GM19238 (cell line): ENCODE measurements around the gene STRBP.
"Not testable (repeated sequence)": the region's sequence is repeated elsewhere in the genome, so short reads cannot be mapped to it uniquely, and the experiment has no call there.

Source experiments
- DNase-seq: peaks from one replicate; pipeline ENCODE4 v3.0.0; 2011; ENCODE audit warnings: low spot score; ENCODE audit not compliant: insufficient read length

STRBP gene

DNA sequence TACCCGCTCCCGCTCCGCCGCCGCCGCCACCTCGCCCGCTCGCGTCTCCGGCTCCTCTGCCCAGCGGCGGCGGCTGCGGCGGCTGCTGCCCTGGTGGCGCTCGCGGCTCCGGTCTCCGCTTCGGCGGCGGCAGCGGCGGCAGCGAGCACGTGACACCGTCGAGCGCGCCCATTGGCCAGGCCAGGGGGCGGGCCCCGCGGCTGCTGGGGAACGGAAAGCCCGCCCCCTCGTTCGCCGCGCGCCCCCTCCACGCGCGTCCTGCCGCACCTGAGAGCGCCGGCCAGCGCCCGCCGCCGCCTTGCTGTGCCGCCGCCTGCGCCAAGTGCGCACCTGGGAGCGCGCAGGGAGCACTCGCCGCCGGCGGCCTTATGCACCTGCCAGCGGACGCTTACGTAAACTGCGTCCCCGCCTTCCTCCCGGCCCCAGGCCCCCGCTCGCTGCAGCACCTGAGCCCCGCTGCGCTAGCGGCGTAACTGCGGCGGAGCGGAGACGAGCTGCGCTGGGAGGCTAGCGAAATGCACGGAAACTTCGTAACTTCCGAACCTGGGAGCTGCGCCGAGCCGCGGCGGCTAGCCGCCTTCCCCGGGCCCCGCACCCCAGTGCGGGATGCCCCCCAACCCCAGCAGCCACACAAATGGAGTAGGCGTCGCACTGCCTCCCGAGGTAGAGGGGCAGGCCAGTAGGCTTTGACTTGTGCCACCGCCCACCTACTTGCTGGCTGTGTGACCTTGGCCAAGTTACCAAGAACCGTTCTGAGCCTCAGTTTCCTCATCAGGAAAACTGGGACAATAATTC, at the start of gene STRBP:
STRBP (minus strand) TSS at position 122 of the 795 bp plus-strand sequence. CDS start 84,452 bp downstream, outside the sequence.
- peak; percentile 96 for DNase-seq

DNA sequence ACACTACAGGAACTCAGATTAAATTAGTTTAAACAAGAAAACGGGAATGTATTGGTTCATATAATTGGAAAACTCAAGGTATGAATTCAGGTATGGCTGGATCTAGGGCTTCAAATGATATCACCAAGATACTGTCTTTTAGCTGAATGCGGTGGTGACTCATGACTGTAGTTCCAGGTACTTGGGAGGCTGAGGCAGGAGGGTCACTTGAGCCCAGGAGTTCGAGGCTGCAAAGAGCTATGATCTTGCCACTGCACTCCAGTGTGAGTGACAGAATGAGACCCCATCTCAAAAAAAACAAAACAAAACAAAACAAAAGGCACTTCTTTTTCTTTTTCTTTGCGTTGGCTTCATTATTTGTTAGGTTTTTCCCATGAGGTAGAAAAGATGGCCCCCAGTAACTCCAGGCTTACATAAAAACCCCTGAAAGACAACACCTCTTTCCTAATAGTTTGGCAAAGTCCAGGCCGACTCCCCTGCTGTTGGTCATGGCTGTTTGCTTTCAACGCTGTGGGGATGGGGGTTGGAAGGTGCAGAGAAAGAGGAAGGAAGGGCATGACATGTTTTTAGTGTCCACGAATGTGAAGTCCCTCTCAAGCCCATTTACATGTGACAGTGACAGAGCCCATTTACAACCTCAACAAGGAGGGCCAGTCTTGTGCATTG, 47.8 kb upstream of the STRBP start:
- no peak for DNase-seq

DNA sequence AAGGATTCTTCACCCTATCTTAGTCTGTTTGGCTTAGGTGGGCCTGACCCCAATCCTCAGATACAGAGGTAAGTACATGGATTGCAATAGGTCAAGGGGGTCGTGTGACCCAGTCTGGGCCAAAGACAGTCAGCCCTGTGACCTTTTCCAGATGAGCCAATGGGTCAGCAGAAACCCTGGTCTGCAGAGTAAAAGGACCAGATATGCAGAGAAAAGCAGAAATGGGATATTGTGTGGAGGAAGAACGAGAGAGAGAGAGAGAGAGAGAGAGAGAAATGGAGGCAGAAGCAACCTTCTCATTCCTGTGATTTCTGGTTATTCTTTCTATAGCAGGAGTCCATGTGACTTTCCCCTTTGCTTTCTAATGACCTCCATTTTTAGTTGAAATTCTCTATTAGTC, 47.2 kb upstream of the STRBP start:
- no peak for DNase-seq

DNA sequence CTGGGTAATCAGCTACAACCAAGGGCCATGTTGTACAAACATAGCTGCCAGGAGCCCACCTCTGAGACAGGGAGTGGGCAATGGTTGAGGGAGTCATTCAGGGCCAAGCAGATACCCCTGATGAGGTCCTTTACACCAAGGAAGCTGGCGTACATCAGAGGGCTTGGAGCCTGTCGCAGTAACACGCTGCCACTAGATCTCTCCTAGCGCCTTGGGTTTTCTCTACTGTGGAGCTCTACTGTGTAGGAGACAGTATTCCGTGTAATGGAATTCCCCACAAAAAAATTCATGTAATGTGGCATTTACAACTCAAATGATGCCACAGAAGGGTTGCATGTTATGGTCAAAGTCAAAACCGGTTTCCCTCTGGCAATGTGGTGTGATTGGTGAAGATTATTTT, 46.2 kb upstream of the STRBP start:
- DNase-seq = no peak

- no peak for DNase-seq
These were observed 44.0 kb upstream of the STRBP start for GRCh38 chr9:123312306-123312877.

DNA sequence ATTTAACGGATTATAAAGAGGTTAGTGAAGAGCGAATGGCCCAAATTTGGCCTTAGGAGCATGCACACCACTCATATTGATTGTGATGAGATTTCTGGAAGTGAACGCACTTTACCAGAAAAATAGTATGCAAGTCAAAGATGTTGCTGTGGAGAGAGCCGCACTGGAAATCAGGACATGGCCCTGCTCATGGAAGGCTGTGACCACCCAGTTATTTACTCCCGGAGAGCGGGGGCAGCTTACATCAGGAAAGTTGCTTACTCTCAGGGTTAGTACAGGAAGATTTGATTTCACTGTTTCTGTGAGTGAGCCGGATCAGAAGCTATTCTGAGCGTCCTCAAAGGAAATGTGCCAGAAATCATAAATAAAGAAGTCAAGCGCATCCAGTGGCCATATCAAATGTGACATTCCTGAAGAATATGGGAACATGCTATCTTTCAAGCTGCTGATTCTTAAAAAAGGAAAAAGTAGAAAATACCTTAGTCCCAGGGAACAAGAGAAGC, 42.9 kb upstream of the STRBP start:
- DNase-seq = no peak

- no peak for DNase-seq
These were observed 42.3 kb upstream of the STRBP start for GRCh38 chr9:123310551-123311249.

DNA sequence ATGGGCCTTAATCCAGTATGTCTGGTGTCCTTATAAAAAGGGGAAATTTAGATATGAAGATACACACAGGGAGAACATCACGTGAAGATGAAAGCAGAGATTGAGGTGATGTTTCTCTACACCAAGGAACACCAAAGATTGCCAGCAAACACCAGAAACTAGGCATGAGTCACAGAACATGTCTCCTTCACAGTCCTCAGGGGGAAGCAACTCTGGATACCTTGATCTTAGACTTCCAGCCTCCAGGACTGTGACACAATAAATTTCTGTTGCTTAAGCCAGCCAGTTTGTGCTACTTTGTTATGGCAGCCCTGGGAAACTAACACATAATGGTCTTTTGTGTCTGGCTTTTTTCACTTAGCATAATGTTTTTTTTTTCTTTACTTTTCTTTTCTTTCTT, 41.2 kb upstream of the STRBP start:
- no peak for DNase-seq

DNA sequence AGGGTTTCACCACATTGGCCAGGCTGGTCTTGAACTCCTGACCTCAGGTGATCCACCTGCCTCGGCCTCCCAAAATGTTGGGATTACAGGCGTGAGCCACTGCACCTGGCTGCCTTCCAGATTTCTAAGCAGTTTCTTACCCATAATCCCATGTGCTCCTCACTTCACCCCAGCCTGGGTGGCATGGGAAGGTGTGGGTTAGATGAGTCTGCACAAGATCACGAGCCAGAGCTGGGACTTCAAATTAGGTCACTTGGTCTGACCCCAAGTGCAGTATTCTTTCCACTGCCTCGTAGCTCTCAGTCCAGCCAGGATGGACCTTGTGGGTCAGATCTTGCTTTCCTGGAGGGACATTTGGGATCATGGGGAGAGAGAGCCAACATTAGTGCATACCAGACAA, 37.5 kb upstream of the STRBP start:
- no peak for DNase-seq

DNA sequence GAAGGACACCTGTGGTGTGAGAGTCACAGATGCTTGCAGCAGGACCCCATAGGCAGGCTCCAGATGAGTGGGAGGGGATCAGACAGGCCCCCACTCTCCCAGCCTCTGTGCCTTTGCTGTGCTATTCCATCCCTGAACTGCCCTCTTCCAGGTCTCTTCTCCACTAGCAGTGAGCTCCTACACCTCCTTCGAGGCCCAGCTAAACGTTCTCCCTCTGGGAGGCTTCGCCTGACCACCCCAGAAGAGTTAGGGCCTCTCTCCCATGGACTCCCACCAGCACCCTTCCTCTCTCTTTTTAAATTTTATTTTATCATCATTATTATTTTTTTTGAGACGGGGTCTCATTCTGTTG, 35.9 kb upstream of the STRBP start:
- DNase-seq = no peak

DNA sequence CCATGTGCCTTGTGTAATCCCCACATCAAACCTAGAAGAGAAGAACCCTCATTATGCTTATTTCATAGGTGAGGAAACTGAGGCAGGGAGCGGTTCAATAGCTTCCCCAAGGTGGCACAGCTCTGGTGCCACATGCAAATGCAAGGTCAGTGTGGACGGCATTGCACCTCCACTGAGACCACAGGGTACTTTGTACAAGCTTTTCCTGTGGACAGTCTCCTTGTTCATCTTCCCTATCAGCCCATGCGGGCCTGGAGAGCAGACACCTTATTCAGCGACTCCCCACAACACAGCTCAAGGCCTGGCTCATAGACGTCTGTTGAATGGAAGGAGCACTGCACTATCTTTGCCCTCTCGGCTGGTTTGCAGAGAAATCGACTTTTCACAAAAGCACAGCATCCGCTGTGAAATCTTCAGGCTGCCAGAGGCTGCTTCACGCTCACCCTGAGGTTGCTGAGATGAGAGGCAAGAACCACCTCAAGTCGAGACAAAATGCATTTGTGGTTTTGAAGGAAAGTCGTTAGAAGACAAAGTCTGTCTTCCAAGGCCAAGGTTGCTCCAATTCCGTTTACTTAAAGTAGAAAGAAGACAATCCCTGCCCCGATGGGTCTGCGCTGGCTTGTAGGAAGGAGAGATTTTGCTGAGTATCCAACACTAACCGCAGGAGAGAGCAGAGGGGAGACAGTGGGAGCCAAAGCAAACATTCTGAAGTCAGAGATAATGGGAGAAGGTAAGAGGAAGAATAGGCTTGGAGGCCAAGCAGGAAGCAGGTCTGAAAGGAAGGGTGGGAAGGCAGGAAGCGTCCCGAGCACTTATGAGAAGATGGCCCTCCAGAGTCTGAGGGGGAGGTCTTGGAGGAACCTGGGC, 34.2 kb upstream of the STRBP start:
- DNase-seq = no peak

DNA sequence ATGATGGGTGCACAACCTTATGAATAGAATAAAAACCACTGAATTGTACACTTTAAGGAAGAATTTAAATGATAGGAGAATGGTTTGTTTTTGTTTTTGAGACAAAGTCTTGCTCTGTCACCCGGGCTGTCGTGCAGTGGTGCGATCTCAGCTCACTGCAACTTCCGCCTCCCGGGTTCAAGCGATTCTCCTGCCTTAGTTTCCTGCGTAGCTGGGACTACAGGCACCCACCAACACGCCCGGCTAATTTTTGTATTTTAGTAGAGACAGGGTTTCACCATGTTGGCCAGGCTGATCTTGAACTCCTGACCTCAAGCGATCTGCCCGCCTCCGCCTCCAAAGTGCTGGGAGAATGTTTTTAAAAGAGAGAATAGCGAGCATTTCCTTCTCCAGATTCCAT, 33.5 kb upstream of the STRBP start:
- not testable (repeated sequence) for DNase-seq

- no peak for DNase-seq
These were observed 32.2 kb upstream of the STRBP start for GRCh38 chr9:123300554-123300953.

- DNase-seq = no peak
These were observed 31.3 kb upstream of the STRBP start for GRCh38 chr9:123299558-123300126.

GRCh38 chr9:123296174-123296573, 27.8 kb upstream of the STRBP start:
- no peak for DNase-seq

- no peak for DNase-seq
These were observed 23.4 kb upstream of the STRBP start for GRCh38 chr9:123291736-123292135.

- DNase-seq = no peak
These were observed 22.4 kb upstream of the STRBP start for GRCh38 chr9:123290764-123291163.

DNA sequence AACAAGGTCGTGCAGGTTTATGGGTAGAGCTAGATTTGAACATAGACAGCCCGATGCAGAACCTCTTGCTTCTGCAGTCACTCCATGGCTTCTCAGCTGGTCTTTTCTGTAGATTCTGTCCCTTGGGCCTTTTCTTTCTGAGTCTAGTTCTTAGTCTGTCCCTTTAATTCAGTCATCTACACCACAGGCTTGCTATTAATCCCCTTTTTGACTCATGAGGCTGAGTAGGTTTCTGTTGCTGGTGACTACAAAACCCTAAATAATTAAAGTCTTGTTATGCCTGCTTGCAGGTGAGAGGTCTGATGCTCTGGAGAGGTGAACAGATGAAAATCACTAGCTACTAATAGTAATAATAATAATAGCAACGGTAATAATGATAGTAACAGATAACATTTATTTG, 19.3 kb upstream of the STRBP start:
- DNase-seq = no peak

GRCh38 chr9:123286324-123286723, 17.9 kb upstream of the STRBP start:
- no peak for DNase-seq

DNA sequence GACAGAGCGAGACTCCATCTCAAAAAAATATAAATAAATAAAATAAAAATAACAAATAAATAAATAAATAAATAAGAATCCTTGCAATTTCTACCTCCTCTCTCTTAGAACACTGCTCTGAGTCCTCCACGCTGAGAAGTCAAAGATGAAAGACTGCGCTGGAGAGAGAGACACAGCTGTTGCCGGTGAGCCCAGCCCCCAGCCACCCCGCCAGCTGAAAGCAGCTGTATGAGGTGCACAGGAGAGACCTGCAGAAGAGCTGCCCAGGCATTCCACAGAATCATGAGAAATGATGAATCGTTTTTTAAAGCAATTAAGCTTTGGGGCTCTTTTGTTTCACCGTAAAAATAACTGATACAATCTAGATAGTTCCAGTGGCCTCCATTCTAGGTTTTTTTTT, 16.3 kb upstream of the STRBP start:
- no peak for DNase-seq

- no peak for DNase-seq
These were observed 15.1 kb upstream of the STRBP start for GRCh38 chr9:123283455-123283854.
